Neural crest cell (in vitro differentiated cells): ENCODE measurements around the gene SLC7A6. TPM values are rescaled to one million over a fixed set of nuclear protein-coding genes. Genes with fewer than 3 reads are reported as not detected.

Experiments
- DNase-seq: peaks from one replicate; pipeline ENCODE4 v3.0.0; 2021; ENCODE audit warnings: low read depth, mixed read lengths, low spot score
- H3K27ac Mint-ChIP-seq: one replicate; pipeline ENCODE4 v1.8.0; 2021; ENCODE audit warnings: mild to moderate bottlenecking, mixed read lengths; ENCODE audit not compliant: unreplicated experiment
- H3K27me3 Mint-ChIP-seq: 2 replicates; pipeline ENCODE4 v1.8.0; 2021; ENCODE audit warnings: low read depth, mild to moderate bottlenecking, mixed read lengths
- H3K36me3 Mint-ChIP-seq: 2 replicates; pipeline ENCODE4 v1.8.0; 2021; ENCODE audit warnings: low read depth, mild to moderate bottlenecking, mixed read lengths
- H3K4me1 Mint-ChIP-seq: 2 replicates; pipeline ENCODE4 v1.8.0; 2021; ENCODE audit warnings: mixed read lengths
- H3K4me3 Mint-ChIP-seq: one replicate; pipeline ENCODE4 v1.8.0; 2021; ENCODE audit warnings: mild to moderate bottlenecking, mixed read lengths
- H3K9me3 Mint-ChIP-seq: 2 replicates; pipeline ENCODE4 v1.8.0; 2021; ENCODE audit warnings: mixed read lengths
- CTCF ChIP-seq: fragments of 200-600 bp; sonication (generic); conservative IDR thresholded peaks from 2 replicates; pipeline ENCODE4 v1.5.0; 2021; ENCODE audit warnings: antibody characterized with exemption, mild to moderate bottlenecking
- total RNA-seq: library from RNA; stranded (reverse); gene quantifications from 2 replicates; pipeline ENCODE4 v1.2.1, GENCODE V29; 2021

The SLC7A6 gene
- total RNA-seq, 1 donor from 2014 or later = 41.7 TPM

- no peak for TF ChIP-seq CTCF
- Mint-ChIP-seq H3K36me3 (peaks cover 3% of the 10 kb centered on the region), H3K4me3 (peak within 1 kb of the TSS; percentile 88), H3K27me3 (peaks cover 53% of the 10 kb centered on the region), H3K27ac (no peak within 1 kb of the TSS), H3K9me3 (no peaks in the 10 kb centered on the region), H3K4me1 (peaks cover 19% of the 10 kb centered on the region)
- no peak for DNase-seq
These were observed 28.5 kb upstream of the SLC7A6 start, which contains the start of gene ESRP2 for GRCh38 chr16:68235887-68236136. Gene ESRP2, minus strand, starts transcription at chr16:68236127. Its CDS starts 82 bp downstream, at chr16:68236045.

GRCh38 chr16:68236137-68236825, 28.0 kb upstream of the SLC7A6 start:
- Mint-ChIP-seq H3K27ac (no peak overlapping the region), H3K27me3 (peaks cover 53% of the 10 kb centered on the region), H3K4me1 (peaks cover 19% of the 10 kb centered on the region)

GRCh38 chr16:68236826-68237242, 27.5 kb upstream of the SLC7A6 start:
- Mint-ChIP-seq H3K36me3 (peaks cover 3% of the 10 kb centered on the region), H3K4me1 (peaks cover 19% of the 10 kb centered on the region), H3K4me3 (peak overlapping the region; percentile 88), H3K27me3 (peaks cover 53% of the 10 kb centered on the region), H3K9me3 (no peaks in the 10 kb centered on the region), H3K27ac (no peak overlapping the region)
- DNase-seq = no peak
- TF ChIP-seq CTCF = no peak

More at GRCh38 chr16:68236137-68236825, 28.0 kb upstream of the SLC7A6 start:
- peaks cover 3% of the 10 kb centered on the region for H3K36me3 Mint-ChIP-seq
- no peaks in the 10 kb centered on the region for H3K9me3 Mint-ChIP-seq
- H3K4me3 Mint-ChIP-seq = peak overlapping the region; percentile 88
- no peak for DNase-seq
- TF ChIP-seq CTCF = no peak

GRCh38 chr16:68237243-68238028, 26.9 kb upstream of the SLC7A6 start:
- H3K9me3 Mint-ChIP-seq = no peaks in the 10 kb centered on the region
- H3K36me3 Mint-ChIP-seq = peaks cover 3% of the 10 kb centered on the region
- peaks cover 19% of the 10 kb centered on the region for H3K4me1 Mint-ChIP-seq
- DNase-seq = peak; percentile 96
- peak overlapping the region; percentile 73 for H3K27ac Mint-ChIP-seq
- H3K27me3 Mint-ChIP-seq = peaks cover 53% of the 10 kb centered on the region
- TF ChIP-seq CTCF = no peak
- H3K4me3 Mint-ChIP-seq = peak overlapping the region; percentile 88

- Mint-ChIP-seq H3K4me3 (peak overlapping the region; percentile 88), H3K4me1 (peaks cover 19% of the 10 kb centered on the region), H3K9me3 (no peaks in the 10 kb centered on the region), H3K36me3 (peaks cover 3% of the 10 kb centered on the region), H3K27ac (no peak overlapping the region), H3K27me3 (peaks cover 48% of the 10 kb centered on the region)
- DNase-seq = no peak
- TF ChIP-seq CTCF = no peak
These were observed 26.3 kb upstream of the SLC7A6 start for GRCh38 chr16:68238029-68238345.
